HL-60 (cell line): Measurements from ENCODE around the gene MYEOV.

Experiments used
- CTCF ChIP-seq: IDR thresholded peaks from one replicate; pipeline ENCODE4 v1.5.1; 2011; ENCODE audit warnings: low read length, control low read depth, inconsistent platforms; ENCODE audit not compliant: insufficient read depth
- TF ChIP-seq, protein P1 (sequence below): IDR thresholded peaks from 2 replicates; pipeline ENCODE4 v1.6.1; 2012; ENCODE audit warnings: low read depth; ENCODE audit not compliant: insufficient replicate concordance

DNA sequence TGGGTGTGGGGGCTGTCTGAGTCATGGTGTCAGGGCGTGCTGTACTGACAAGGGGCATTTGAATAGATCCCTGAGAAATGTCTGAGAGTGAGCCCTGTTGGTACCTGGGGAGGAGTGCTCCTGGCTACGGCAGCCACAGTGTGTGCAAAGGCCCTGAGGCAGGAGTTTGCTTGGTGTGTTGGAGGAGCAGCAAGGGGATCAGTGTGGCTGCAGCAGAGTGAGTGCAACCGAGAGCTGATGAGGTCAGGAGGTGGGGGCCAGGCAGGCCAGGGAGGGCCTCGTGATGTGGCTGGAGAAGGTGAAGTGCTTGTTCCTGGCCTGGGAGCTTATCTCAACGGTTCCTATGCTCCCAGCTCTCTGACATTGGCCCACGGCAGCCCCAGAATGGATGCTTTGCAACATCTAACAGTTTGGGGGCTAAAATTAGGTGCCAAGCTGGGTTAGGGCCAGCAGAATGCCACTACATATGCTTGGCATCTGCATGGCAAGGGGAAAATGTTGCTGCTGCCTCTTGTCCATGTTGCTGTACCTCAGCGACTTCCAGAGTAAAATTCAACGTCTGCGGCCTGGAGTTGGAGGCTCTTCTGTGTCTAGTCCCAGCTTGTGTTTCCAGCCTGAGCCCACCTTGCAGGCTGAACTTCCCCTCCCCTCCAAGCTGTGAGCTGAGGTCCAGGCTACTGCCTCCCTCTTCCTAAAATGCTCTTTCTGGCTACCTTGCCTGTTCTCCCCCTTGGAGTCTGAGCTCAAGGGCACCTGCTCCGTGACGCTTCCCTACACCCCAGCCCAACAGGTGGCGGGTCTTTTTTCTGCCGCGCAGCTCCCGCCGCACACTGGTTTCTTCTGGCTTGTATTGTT, 48.2 kb upstream of the MYEOV start:
- TF ChIP-seq CTCF, result no peak
- TF ChIP-seq, protein P1, sequence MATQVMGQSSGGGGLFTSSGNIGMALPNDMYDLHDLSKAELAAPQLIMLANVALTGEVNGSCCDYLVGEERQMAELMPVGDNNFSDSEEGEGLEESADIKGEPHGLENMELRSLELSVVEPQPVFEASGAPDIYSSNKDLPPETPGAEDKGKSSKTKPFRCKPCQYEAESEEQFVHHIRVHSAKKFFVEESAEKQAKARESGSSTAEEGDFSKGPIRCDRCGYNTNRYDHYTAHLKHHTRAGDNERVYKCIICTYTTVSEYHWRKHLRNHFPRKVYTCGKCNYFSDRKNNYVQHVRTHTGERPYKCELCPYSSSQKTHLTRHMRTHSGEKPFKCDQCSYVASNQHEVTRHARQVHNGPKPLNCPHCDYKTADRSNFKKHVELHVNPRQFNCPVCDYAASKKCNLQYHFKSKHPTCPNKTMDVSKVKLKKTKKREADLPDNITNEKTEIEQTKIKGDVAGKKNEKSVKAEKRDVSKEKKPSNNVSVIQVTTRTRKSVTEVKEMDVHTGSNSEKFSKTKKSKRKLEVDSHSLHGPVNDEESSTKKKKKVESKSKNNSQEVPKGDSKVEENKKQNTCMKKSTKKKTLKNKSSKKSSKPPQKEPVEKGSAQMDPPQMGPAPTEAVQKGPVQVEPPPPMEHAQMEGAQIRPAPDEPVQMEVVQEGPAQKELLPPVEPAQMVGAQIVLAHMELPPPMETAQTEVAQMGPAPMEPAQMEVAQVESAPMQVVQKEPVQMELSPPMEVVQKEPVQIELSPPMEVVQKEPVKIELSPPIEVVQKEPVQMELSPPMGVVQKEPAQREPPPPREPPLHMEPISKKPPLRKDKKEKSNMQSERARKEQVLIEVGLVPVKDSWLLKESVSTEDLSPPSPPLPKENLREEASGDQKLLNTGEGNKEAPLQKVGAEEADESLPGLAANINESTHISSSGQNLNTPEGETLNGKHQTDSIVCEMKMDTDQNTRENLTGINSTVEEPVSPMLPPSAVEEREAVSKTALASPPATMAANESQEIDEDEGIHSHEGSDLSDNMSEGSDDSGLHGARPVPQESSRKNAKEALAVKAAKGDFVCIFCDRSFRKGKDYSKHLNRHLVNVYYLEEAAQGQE, result no peak
